GM12873 (cell line): ENCODE data around the gene CCS.

ENCODE experiments used
- TF ChIP-seq, protein P1 (sequence below): IDR thresholded peaks from 2 replicates; pipeline ENCODE4 v1.5.1; 2012; ENCODE audit warnings: low read depth, mild to moderate bottlenecking, moderate library complexity, low read length, control low read depth; ENCODE audit not compliant: insufficient read depth; ENCODE audit errors: missing control alignments

Gene CCS

DNA sequence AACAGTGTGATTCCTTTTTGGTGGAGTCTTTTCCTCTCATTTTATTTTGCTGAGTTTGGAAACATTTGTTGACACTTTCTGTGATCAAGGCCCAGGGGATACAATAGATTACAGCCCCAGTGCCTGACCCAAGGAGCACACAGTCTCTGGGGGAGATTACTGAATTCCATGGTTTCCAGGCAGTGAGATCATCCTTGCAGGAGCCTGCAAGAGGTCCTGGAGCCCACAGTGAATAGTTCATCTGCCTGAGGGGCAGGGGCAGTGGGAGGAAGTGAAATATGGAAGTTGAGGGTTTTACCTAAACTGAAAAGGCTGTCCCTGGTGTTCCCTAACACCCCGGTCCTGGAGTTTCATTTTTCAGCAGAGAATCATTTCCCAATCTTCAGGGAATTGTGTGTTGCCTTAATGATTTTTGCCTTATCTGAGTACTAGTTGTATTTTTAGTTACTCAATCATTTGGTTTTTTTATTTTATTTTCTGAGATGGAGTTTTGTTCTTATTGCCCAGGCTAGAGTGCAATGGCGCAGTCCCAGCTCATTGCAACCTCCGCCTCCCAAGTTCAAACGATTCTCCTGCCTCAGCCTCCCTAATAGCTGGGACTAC, 7.7 kb downstream of the CCS start:
- TF ChIP-seq, protein P1, sequence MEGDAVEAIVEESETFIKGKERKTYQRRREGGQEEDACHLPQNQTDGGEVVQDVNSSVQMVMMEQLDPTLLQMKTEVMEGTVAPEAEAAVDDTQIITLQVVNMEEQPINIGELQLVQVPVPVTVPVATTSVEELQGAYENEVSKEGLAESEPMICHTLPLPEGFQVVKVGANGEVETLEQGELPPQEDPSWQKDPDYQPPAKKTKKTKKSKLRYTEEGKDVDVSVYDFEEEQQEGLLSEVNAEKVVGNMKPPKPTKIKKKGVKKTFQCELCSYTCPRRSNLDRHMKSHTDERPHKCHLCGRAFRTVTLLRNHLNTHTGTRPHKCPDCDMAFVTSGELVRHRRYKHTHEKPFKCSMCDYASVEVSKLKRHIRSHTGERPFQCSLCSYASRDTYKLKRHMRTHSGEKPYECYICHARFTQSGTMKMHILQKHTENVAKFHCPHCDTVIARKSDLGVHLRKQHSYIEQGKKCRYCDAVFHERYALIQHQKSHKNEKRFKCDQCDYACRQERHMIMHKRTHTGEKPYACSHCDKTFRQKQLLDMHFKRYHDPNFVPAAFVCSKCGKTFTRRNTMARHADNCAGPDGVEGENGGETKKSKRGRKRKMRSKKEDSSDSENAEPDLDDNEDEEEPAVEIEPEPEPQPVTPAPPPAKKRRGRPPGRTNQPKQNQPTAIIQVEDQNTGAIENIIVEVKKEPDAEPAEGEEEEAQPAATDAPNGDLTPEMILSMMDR: no peak

DNA sequence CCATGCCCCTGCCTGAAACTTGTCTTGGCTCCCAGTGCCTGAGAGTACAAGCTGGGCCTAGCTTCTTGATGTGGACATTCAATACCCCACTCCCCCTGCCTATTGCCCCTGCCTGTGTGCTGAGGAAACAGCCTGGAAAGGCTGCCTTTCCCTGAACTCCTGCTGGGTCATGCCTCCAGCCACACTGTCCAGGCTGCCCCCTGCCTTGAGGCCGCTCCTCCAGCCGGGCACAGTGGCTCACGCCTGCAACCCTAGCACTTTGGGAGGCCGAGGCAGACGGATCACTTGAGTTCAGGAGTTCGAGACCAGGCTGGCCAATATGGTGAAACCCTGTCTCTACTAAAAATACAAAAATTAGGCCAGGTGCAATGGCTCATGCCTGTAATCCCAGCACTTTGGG, 10.1 kb downstream of the CCS start:
- TF ChIP-seq, protein P1: no peak

DNA sequence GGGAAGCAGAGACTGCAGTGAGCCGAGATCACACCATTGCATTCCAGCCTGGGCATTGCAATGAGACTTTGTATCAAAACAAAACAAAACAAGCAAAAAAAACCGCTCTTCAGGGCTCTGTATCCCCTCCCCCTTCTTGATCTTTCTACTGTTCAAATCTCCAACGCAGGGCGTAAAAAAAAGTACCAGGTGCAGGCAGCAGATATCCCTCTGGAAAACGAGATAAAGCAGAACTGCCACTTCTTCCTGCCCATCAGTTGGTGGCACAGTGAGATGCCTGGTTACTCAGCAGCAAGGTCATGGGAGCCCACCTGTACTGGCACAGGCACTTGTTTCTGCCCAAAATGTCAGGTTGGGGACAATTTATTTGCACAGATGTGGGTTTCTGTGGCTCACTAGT, 11.2 kb downstream of the CCS start:
- TF ChIP-seq, protein P1: no peak

DNA sequence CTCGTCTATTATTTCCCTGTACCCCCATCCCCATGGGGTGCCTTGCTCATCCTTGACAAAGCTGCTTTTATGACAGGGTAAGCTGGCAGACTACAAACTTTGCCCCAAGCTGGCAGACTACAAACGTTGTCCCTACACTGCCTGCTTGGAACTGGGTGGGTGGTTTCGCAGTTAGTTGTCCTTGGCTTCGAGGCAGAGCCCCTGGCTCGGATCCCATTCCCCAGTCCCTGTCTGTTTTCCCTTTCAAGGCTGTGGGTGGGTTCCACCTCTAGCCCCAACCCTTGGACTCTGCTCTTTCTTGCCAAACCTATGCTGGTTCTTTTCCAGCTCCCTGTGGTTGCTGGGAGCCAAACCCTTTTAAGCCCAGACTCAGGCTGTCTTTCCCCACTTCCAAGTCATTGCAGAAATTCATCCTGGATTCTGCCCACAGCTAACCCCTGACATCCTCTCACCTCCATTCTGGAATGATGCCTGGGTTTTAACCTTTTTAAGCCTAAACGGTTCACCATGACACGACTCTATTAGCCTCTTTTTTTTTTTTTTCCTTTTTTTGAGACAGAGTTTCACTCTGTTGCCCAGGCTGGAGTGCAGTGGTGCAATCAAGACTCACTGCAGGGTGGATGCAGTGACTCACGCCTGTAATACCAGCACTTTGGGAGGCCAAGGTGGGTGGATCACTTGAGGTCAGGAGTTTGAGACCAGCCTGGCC, 14.3 kb downstream of the CCS start:
- TF ChIP-seq, protein P1: no peak

DNA sequence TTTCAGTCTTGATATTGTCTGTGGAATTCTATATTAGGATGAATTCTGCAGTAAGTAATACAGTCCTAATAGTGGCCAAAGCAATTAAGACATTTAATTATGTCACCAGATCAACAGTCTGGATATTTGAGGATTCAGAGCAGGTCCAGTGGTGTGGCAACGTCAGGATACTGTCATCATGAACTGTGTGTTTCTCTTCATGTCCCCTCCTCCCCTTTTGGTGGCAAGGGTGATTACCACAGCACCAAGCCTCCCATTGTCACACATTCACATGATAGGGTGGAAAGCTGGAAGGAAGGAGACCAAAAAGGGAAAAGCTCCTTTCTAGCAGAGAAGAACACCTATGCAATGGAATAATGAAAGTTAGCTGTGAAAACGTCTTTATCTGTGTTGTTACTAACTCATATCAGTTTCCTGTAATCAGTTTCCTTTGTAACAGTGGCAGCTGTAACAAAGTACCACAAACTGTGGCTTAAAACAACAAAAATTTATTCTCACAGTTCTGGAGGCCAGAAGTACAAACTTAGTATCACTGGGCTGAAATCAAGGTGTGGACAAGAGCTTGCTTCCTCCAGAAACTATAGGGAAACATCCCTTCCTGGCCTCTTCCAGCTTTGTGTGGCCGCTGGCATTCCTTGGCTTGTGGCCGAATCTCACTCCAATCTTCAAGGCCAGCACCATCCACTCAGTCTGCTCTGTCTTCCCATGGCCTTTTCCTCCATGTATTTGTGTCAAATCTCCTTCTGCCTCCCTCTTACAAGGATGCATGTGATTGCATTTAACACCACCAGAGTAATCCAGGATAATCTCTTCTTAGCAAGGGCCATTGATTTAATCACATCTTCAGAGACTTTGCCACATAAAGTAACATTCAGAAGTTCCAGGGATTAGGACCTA, 17.0 kb downstream of the CCS start:
- TF ChIP-seq, protein P1: no peak

DNA sequence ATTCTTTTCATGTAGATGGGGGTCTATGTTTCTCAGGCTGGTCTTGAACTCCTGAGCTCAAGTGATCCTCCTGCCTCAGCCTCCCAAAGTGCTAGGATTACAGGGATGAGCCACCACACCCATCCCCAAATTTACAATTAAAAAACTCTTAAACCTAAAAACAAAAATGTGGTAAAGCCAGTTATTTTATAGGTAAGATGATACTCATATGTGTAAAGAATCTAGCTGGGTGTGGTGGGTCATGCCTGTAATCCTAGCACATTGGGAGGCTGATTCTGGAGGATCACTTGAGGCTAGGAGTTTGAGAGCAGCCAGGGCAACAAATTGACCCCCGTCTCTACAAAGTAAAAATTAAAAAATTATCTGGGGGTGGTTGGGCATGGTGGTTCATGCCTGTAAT, 19.5 kb downstream of the CCS start:
- TF ChIP-seq, protein P1: no peak

DNA sequence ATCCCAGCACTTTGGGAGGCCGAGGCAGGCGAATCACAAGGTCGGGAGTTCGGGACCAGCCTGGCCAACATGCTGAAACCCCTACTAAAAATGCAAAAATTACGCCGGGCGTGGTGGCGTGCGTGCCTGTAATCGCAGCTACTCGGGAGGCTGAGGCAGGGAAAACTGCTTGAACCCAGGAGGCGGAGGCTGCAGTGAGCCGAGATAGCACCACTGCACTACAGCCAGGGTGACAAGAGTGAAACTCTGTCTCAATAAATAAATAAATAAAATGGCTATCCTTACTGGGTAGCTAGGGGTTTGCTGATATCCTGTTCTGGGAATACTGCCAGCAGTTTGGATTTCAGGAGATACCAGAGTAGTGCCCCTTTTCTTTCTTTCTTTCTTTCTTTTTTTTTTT, 21.1 kb downstream of the CCS start:
- TF ChIP-seq, protein P1: no peak
